ENCODE measurements around the gene TDG. TPM values are rescaled to one million over a fixed set of nuclear protein-coding genes. Genes with fewer than 3 reads are reported as not detected.

TDG gene
- total RNA-seq, 1 donor from 2014 or later, result 34.2 TPM

GRCh38 chr12:103933237-103933636 is 32.4 kb upstream of the TDG start:
- intact Hi-C loops (cut with micrococcal nuclease), result no loop called here
- H3K4me3 Mint-ChIP-seq, result no peak overlapping the region
- ATAC-seq (ENCODE audit: low read depth), result no peak
- no peaks in the 10 kb centered on the region for H3K9me3 Mint-ChIP-seq
- TF ChIP-seq CTCF (IDR thresholded peaks at IDR 0.05), result no peak
- no peak overlapping the region for H3K27ac Mint-ChIP-seq
- peaks cover 65% of the 10 kb centered on the region for H3K4me1 Mint-ChIP-seq
- CTCF ChIA-PET, result no interaction called here
- no peak for DNase-seq
- H3K27me3 Mint-ChIP-seq, result no peaks in the 10 kb centered on the region
- POLR2A ChIA-PET, result no interaction called here
- H3K36me3 Mint-ChIP-seq (ENCODE audit: low read depth), result peaks cover 84% of the 10 kb centered on the region

GRCh38 chr12:103936679-103937078 is 29.0 kb upstream of the TDG start:
- ChIA-PET CTCF (interaction anchor here (0.7 kb wide), 1 partner anchor 10 kb away, joined by 3 read pairs; no protein-coding TSS in a partner anchor), POLR2A (interaction anchor here (0.6 to 0.8 kb wide), 3 partner anchors 20 to 1134 kb away, joined by 3 to 6 read pairs (median 4); a partner anchor contains a TSS)
- no peaks in the 10 kb centered on the region for H3K9me3 Mint-ChIP-seq
- H3K27me3 Mint-ChIP-seq, result no peaks in the 10 kb centered on the region
- ATAC-seq (ENCODE audit: low read depth), result no peak
- peaks cover 43% of the 10 kb centered on the region for H3K4me1 Mint-ChIP-seq
- intact Hi-C loops (cut with micrococcal nuclease), result no loop called here
- peaks cover 95% of the 10 kb centered on the region for H3K36me3 Mint-ChIP-seq (ENCODE audit: low read depth)
- TF ChIP-seq CTCF (IDR thresholded peaks at IDR 0.05), result no peak
- H3K27ac Mint-ChIP-seq, result peak overlapping the region; percentile 37
- no peak overlapping the region for H3K4me3 Mint-ChIP-seq
- no peak for DNase-seq

- intact Hi-C loops (cut with micrococcal nuclease), result no loop called here
- ChIA-PET POLR2A (interaction anchor here (2.2 kb wide), 1 partner anchor 15 kb away, joined by 10 read pairs; the partner anchor contains the start of gene HSP90B1), CTCF (interaction anchor here (1.2 kb wide), 1 partner anchor 164 kb away, joined by 3 read pairs; no protein-coding TSS in a partner anchor)
- TF ChIP-seq CTCF (IDR thresholded peaks at IDR 0.05), result no peak
- no peak for DNase-seq
- Mint-ChIP-seq H3K36me3 (ENCODE audit: low read depth) (peaks cover 96% of the 10 kb centered on the region), H3K4me3 (no peak overlapping the region), H3K4me1 (peaks cover 2% of the 10 kb centered on the region), H3K9me3 (no peaks in the 10 kb centered on the region), H3K27me3 (no peaks in the 10 kb centered on the region), H3K27ac (no peak overlapping the region)
- no peak for ATAC-seq (ENCODE audit: low read depth)
Measured at GRCh38 chr12:103944964-103945363, 20.7 kb upstream of the TDG start.

- Mint-ChIP-seq H3K4me3 (no peak overlapping the region), H3K36me3 (ENCODE audit: low read depth) (peaks cover 92% of the 10 kb centered on the region), H3K4me1 (no peaks in the 10 kb centered on the region), H3K27ac (no peak overlapping the region), H3K9me3 (no peaks in the 10 kb centered on the region), H3K27me3 (no peaks in the 10 kb centered on the region)
- ATAC-seq (ENCODE audit: low read depth), result no peak
- DNase-seq, result no peak
- TF ChIP-seq CTCF (IDR thresholded peaks at IDR 0.05), result no peak
- ChIA-PET POLR2A (interaction anchor here (1.1 kb wide), 1 partner anchor 9 kb away, joined by 3 read pairs; a partner anchor contains a TSS), CTCF (no interaction called here)
- intact Hi-C loops (cut with micrococcal nuclease), result no loop called here
Measured at GRCh38 chr12:103947871-103948555, 17.7 kb upstream of the TDG start.

GRCh38 chr12:103948746-103949406 is 16.8 kb upstream of the TDG start:
- Mint-ChIP-seq H3K36me3 (ENCODE audit: low read depth) (peaks cover 88% of the 10 kb centered on the region), H3K27ac (no peak overlapping the region), H3K4me1 (no peaks in the 10 kb centered on the region), H3K4me3 (no peak overlapping the region), H3K9me3 (no peaks in the 10 kb centered on the region), H3K27me3 (no peaks in the 10 kb centered on the region)
- ChIA-PET POLR2A (interaction anchor here (1.1 to 1.5 kb wide), 2 partner anchors 17 to 19 kb away, joined by 4 to 19 read pairs; partner anchors contain the start of genes HSP90B1 and TDG), CTCF (no interaction called here)
- ATAC-seq (ENCODE audit: low read depth), result no peak
- no peak for TF ChIP-seq CTCF (IDR thresholded peaks at IDR 0.05)
- intact Hi-C loops (cut with micrococcal nuclease), result no loop called here
- DNase-seq, result no peak

Measured in activated B cell treated with CpG ODN at 0.5 μM for 24 hours (primary cell).